A673 (cell line): ENCODE data around the gene GLIS2. TPM values are rescaled to one million over a fixed set of nuclear protein-coding genes. Genes with fewer than 3 reads are reported as not detected.
A peak's percentile ranks its signal among the peaks of the same experiment; 100 is the strongest.

ENCODE experiments used
- BruUV-seq: library from RNA; stranded (reverse); fragments of 400-500 nt; replicated peaks from 2 replicates; lab custom pipeline; 2021; lab: Mats Ljungman, UMichigan
- CTCF ChIA-PET: fragments of 300-600 bp; sonication (Branson Sonifier 250); formaldehyde crosslinking; loops from one replicate; lab custom pipeline; 2022; ENCODE audit warnings: antibody characterized with exemption; lab: Charles Lee
- POLR2A ChIA-PET: fragments of 300-600 bp; sonication (Branson Sonifier 250); formaldehyde crosslinking; loops from one replicate; lab custom pipeline; 2022; ENCODE audit warnings: antibody characterized with exemption; ENCODE audit not compliant: low non-redundant PET; lab: Charles Lee
- DNase-seq: peaks from one replicate; pipeline ENCODE4 v3.0.0-alpha.2; 2015; ENCODE audit warnings: low spot score
- H3K27ac ChIP-seq: fragments of 200-600 bp; sonication (generic); 2 replicates; pipeline ENCODE4 v1.5.1; 2016; ENCODE audit warnings: mixed run types, low read depth, mild to moderate bottlenecking, mixed read lengths, antibody characterized with exemption, low read length; ENCODE audit not compliant: poor library complexity, severe bottlenecking
- H3K27me3 ChIP-seq: fragments of 200-600 bp; sonication (generic); replicated peaks from 2 replicates; pipeline ENCODE4 v1.6.1; 2017; ENCODE audit warnings: mixed run types, low read depth, mild to moderate bottlenecking, mixed read lengths, antibody characterized with exemption, low read length; ENCODE audit not compliant: insufficient read depth, poor library complexity
- H3K36me3 ChIP-seq: fragments of 200-600 bp; sonication (generic); 2 replicates; pipeline ENCODE4 v1.6.1; 2016; ENCODE audit warnings: mixed run types, mild to moderate bottlenecking, mixed read lengths, antibody characterized with exemption, low read length; ENCODE audit not compliant: insufficient read depth, poor library complexity, severe bottlenecking
- H3K4me1 ChIP-seq: fragments of 200-600 bp; sonication (generic); 2 replicates; pipeline ENCODE4 v1.6.1; 2017; ENCODE audit warnings: mixed run types, mild to moderate bottlenecking, mixed read lengths, antibody characterized with exemption, low read length; ENCODE audit not compliant: insufficient read depth, poor library complexity, severe bottlenecking
- H3K4me3 ChIP-seq: fragments of 200-600 bp; sonication (generic); 2 replicates; pipeline ENCODE4 v1.5.1; 2016; ENCODE audit warnings: low read depth, mixed run types, mild to moderate bottlenecking, mixed read lengths, low read length; ENCODE audit not compliant: poor library complexity, severe bottlenecking
- H3K9me3 ChIP-seq: fragments of 200-600 bp; sonication (generic); 2 replicates; pipeline ENCODE4 v1.6.1; 2016; ENCODE audit warnings: mixed run types, low read depth, mild to moderate bottlenecking, mixed read lengths, antibody characterized with exemption, low read length; ENCODE audit not compliant: poor library complexity, severe bottlenecking
- EZH2 ChIP-seq: fragments of 200-600 bp; sonication (generic); IDR thresholded peaks from 2 replicates; pipeline ENCODE4 v1.6.1; 2017; ENCODE audit warnings: borderline replicate concordance, low read depth, mild to moderate bottlenecking, mixed read lengths, antibody characterized with exemption, low read length; ENCODE audit not compliant: poor library complexity, severe bottlenecking
- intact Hi-C: fragments of 100-400 bp; cut with micrococcal nuclease; formaldehyde crosslinking; loops from one replicate; pipeline ENCODE4 v1.10.0; 2022; ENCODE audit not compliant: unreplicated experiment
- total RNA-seq: library from RNA; stranded (reverse); gene quantifications from 2 replicates; pipeline ENCODE4 v1.2.3, GENCODE V29; 2021
- TF ChIP-seq, protein P1 (sequence below): fragments of 300-800, 200-600 bp; sonication (generic); conservative IDR thresholded peaks from 2 replicates; pipeline ENCODE4 v1.5.1; 2017; ENCODE audit warnings: low read depth, mild to moderate bottlenecking, antibody characterized with exemption, low read length, moderate library complexity, mixed read lengths

Gene GLIS2
- total RNA-seq, 1 experiment from 2014 or later, result 10.6 TPM

GRCh38 chr16:4270595-4270994, 45.3 kb upstream of the GLIS2 start:
- no peaks in the 10 kb centered on the region for H3K36me3 ChIP-seq
- POLR2A ChIA-PET, result no interaction called here
- peaks cover 20% of the 10 kb centered on the region for H3K4me1 ChIP-seq
- H3K9me3 ChIP-seq, result no peaks in the 10 kb centered on the region
- H3K4me3 ChIP-seq, result peak overlapping the region; percentile 87
- no peaks in the 10 kb centered on the region for H3K27me3 ChIP-seq
- intact Hi-C loops, result no loop called here
- no TSS peak for BruUV-seq
- H3K27ac ChIP-seq, result peak overlapping the region; percentile 91
- CTCF ChIA-PET, result interaction anchor here (0.6 to 1.9 kb wide), 2 partner anchors 17 to 69 kb away, joined by 10 to 11 read pairs; no protein-coding TSS in a partner anchor
- no peak for DNase-seq
- TF ChIP-seq, protein P1, sequence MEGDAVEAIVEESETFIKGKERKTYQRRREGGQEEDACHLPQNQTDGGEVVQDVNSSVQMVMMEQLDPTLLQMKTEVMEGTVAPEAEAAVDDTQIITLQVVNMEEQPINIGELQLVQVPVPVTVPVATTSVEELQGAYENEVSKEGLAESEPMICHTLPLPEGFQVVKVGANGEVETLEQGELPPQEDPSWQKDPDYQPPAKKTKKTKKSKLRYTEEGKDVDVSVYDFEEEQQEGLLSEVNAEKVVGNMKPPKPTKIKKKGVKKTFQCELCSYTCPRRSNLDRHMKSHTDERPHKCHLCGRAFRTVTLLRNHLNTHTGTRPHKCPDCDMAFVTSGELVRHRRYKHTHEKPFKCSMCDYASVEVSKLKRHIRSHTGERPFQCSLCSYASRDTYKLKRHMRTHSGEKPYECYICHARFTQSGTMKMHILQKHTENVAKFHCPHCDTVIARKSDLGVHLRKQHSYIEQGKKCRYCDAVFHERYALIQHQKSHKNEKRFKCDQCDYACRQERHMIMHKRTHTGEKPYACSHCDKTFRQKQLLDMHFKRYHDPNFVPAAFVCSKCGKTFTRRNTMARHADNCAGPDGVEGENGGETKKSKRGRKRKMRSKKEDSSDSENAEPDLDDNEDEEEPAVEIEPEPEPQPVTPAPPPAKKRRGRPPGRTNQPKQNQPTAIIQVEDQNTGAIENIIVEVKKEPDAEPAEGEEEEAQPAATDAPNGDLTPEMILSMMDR, result no peak
- no peak for TF ChIP-seq EZH2

DNA sequence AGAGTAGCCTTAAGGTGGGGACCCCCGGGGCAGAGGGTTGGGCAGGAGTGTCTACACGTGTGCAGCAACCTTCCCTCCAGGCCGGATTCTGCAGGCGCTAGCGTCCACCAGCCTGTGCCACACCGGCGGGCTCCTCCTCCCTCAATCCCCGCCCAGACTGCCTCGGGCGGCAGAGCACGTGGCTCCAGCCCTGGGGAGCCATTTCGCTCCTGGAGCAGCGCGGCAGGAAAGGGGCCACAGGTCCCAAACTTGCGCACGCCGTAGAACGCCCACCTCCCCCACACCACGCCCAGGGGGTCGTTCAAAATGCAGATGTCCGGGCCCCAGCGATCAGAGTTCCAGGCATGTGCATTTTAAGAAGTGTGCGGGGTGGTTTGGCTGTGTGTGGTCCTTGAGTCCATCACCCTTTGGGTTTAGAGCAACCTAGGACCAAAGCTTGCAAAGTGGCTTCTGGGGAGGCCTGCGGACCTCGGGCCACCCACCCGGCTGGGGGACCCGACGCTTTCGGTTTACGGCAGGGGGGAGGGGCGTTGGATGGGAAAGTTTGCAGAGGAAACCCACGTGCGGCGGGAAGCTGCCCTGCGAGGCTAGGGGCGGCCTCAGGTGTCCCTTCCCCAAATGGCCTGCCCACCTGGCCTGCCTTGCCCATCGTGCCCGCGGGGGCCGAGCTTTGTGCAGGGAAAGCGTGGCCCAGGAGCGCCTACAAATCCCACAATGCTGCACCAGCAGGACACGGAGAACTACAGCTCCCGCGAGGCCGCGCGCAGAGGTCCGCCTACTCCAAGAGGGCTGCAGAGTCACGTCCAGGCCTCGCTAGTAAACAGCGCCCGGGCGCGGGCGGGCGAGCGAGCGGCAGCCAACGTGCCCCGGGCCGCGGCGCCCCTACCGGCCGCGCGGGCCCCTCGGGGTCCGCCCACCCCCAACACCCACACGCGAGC, 44.4 kb upstream of the GLIS2 start:
- POLR2A ChIA-PET, result interaction anchor here (0.5 kb wide), 1 partner anchor 464 kb away, joined by 3 read pairs; no protein-coding TSS in a partner anchor
- peaks cover 20% of the 10 kb centered on the region for H3K4me1 ChIP-seq
- no peaks in the 10 kb centered on the region for H3K9me3 ChIP-seq
- CTCF ChIA-PET, result interaction anchor here (0.6 to 1.9 kb wide), 4 partner anchors 17 to 581 kb away, joined by 3 to 18 read pairs (median 10); no protein-coding TSS in a partner anchor
- peak overlapping the region; percentile 91 for H3K27ac ChIP-seq
- TF ChIP-seq EZH2, result no peak
- TF ChIP-seq, protein P1, result no peak
- H3K36me3 ChIP-seq, result no peaks in the 10 kb centered on the region
- peak overlapping the region; percentile 87 for H3K4me3 ChIP-seq
- intact Hi-C loops, result no loop called here
- peak; percentile 96 for DNase-seq
- BruUV-seq, result no TSS peak
- no peaks in the 10 kb centered on the region for H3K27me3 ChIP-seq

- Histone ChIP-seq H3K27me3 (no peaks in the 10 kb centered on the region), H3K36me3 (no peaks in the 10 kb centered on the region), H3K9me3 (no peaks in the 10 kb centered on the region), H3K4me1 (peaks cover 20% of the 10 kb centered on the region), H3K27ac (peak overlapping the region; percentile 91), H3K4me3 (peak overlapping the region; percentile 87)
- TF ChIP-seq, protein P1, result no peak
- no peak for TF ChIP-seq EZH2
- POLR2A ChIA-PET, result no interaction called here
- CTCF ChIA-PET, result interaction anchor here (0.6 to 1.9 kb wide), 7 partner anchors 18 to 582 kb away, joined by 3 to 18 read pairs (median 5); no protein-coding TSS in a partner anchor
- no TSS peak for BruUV-seq
- intact Hi-C loops, result no loop called here
- DNase-seq, result peak; percentile 76
Observed at GRCh38 chr16:4272114-4272956, 43.5 kb upstream of the GLIS2 start.
